RCC 7860 (cell line): Measurements from ENCODE around the gene ALK.
"Not testable (repeated sequence)": the region's sequence is repeated elsewhere in the genome, so short reads cannot be mapped to it uniquely, and the experiment has no call there.

ENCODE experiments used
- DNase-seq: peaks from one replicate; pipeline ENCODE4 v3.0.0-alpha.2; 2015; ENCODE audit warnings: low spot score
- FAIRE-seq: peaks from 2 replicates; lab custom pipeline; 2012; peaks lifted over from hg19 to GRCh38; lab: Jason Lieb, UNC

Gene ALK

DNA sequence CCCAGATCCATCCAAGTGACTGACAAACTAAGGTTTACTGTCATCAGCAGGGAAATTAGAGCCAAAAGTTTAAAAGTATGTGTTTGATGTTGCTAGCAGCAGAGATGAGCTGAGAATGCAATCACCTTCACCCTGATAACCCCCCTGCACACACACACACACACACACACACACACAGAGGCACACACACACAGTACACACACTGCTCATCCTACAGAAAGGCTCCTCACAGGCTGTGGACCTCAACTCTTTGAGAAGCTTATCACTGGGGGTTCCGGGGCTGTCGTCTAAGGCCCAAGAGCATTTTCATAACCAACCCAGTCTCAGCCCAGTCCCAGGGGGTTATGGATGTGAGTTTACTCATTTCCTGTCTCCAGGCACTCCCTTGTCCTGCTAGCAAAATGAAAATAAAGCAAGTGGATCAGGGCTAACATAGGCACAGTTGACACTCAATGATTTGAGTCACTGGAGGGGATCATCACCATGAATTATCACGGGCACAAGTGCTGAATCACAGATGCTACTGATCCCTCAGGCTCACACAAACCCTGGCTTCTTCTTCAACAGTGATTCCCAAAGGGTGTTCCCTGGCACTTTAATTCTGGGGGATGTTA is 76.6 kb downstream of the ALK start:
- FAIRE-seq (no peak), DNase-seq (peak; percentile 9)

DNA sequence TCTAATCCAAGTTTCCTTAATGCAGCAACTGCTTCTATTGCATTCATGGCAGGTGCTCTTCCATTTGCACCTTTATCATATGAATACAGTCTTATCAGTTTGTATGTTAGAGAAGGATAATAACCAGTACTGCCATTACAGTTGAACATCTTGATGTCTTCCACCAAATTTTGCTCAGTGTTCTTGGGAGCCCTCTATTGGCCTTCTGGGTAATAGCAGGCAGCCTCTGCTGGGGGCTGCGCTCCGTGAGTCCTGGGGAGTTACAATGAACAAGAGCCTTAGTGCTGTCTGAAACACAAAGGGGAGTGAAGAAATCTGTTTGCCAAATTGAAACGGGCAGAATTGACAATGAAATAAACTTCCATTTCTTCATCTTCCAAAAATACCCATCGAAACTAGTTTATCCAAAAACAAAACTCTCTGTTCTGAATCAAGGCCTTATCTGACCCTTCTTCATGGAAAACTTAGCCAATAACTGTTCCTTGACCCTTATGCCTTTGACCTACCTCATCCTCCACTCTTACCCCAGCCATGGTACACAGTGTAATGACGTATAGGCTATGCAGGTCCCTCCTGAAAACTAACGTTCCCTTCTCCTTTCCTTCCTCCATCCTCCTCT is 79.9 kb downstream of the ALK start:
- no peak for FAIRE-seq
- peak; percentile 27 for DNase-seq

DNA sequence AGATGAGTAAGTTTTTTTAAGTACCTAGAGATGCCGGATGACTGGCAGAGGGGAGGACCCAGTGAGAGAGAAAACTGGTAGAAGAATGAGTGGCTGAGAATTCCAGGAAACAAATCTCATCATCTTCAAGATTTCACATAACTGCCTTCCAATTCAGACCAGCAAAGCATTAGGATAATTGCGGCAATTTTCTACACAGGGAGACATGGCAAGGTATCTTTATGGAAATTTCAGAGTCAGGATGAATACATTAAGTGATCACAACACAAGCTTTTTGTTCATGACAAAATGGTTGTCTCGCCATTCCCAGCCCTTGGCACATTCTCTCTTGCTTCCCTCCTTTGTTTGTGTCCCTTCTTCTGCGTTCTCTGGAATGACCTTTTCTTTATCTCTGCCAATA is 82.1 kb downstream of the ALK start:
- DNase-seq (no peak), FAIRE-seq (no peak)

DNA sequence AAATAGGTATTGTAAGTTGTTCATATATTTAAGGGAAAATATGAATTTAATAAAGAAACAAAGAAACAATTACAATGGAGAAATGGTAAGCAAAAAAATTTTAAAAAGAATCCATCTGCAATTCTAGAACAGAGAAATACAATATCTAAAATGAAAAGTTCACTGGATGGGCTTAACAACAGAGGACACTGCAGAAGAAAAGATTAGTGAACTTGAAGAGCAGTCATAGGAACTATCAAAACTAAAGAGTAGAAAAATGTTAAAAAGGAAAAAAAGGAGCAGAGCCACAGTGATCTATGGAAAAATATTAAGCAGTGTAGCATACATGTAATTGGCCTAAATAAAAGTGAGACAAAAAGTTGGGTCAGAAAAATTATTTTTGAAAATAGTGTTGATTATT is 83.5 kb downstream of the ALK start:
- FAIRE-seq: no peak

DNA sequence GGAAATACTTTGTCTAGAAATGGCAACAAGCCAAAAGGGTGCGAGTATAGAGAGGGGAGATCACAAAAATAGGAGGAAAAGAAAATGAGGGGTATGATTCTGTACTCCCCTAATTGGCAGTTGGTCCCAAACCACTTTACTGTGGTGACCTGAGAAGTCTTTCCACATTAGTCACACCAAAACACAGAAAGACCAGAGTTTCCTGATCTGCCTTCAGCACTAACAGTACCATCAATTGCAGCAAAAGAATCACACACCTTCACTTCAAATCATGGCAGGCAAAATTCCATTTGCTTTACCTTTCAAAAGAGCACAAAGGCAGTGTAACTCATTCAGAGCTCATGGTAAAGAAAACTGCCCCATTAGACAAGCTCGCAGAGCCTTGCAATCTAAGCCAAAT is 86.8 kb downstream of the ALK start:
- FAIRE-seq (no peak), DNase-seq (no peak)

More for the DNA sequence above, 83.5 kb downstream of the ALK start:
- DNase-seq: no peak

DNA sequence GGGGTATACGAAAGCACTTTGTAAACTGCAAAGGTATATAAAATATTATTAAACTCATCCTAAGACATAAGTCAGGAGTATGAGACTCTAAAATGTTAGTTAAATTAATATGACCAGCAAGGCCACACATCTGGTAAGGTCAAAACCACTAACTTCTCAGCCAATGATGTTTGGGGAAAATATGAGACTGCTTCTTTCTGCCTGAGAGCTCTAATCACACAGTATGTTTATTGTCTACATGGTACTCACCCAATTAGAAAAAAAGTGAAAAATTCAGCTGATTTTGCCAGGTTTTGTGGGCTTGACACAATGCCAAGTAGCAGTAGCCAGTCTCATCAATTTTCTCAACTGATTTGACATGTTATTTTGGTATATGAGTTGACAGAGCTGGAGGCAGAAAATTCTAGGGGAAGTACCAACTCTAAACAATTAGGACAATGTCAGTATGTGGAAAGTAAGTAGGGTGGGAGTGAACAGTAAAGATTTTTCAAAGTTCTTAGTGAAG is 87.3 kb downstream of the ALK start:
- no peak for FAIRE-seq
- no peak for DNase-seq

DNA sequence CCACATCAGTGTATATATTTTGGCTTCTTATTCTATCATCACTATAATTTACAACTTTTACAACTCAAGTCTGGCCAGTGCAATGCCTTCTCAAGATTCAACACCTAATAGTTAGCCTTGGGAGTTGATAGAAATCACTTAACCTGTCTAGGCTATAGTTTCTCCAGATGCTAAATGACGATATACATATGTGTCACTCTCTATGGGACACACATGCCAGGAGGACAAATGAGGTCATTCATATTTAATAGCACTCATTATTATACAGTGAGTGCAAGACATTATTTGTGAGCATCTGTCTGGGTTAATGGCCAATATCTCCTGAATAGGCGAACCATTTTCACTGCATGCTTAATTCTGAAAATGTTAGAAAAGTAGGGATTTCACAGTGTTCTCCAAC is 89.8 kb downstream of the ALK start:
- DNase-seq (no peak), FAIRE-seq (no peak)

DNA sequence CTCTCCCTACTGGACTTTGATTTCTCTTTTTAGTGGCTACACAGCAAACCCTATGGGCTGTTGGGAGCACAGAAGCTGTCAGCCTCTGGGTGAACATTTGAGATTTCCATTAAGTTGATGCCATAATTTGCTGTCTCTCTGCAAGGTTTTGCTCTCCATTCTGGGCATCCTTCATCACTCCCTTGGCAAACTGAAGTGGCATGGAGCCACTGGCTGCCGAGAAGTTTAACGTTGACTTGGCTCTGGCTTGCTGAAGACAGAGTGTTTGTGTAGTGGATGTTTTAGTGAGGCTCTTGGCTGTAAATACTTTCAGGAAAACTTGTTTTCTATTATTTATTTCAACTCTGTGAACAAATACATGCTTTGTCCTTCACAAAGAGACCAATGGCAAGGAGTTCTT is 91.5 kb downstream of the ALK start:
- no peak for FAIRE-seq
- DNase-seq: no peak

DNA sequence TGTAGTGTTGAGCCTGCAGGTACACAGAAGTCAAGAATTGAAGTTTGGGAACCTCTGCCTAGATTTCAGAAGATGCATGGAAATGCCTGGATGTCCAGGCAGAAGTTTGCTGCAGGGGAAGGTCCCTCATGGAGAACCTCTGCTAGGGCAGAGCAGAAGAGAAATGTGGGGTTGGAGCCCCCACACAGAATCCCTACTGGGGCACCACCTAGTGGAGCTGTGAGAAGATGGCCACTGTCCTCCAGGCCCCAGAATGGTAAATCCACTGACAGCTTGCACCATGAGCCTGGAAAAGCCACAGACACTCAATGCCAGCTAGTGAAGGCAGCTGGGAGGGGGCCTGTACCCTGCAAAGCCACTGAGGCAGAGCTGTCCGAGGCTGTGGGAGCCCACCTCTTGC is 97.2 kb downstream of the ALK start:
- not testable (repeated sequence) for FAIRE-seq

DNA sequence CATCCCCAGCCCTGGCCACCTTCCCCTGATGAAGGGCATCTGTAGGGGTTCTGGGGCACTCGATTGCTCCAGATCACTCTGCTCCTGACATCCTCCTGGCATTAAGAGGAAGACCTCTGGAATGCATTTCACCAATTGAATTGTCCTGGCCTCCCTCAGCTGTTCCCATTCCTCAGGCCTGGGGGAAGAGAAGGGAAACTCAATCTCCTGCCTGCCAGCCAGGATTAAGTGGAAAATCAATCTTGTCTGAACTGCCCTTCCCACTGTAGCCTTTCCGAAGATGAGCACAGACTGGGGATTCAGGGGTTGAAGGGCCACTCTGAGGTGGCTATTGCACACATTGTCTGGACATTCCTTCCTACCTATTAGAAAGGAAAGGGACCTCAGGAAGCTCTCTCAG is 99.8 kb downstream of the ALK start:
- FAIRE-seq: no peak

More for the DNA sequence above, 97.2 kb downstream of the ALK start:
- not testable (repeated sequence) for DNase-seq

DNA sequence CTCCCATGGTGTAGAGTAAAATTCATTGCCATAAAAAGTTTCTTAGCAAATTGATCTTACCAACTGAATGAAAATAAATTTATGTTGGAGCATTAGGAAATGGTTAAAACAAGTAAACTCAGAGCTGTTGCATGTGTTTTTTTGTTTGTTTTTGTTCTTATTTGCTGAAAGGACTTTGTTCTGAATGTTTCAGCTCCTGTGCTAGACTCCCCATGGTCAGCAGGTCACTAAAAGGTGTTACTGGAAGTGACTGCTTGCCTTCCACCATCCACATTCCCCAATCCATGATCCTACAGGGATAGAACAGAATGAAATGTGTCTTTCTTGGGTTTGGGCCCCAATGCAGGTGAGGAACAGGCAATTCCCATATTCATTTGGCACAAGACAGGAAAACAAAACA is 101.8 kb downstream of the ALK start:
- no peak for DNase-seq
- FAIRE-seq: no peak

More for the DNA sequence above, 99.8 kb downstream of the ALK start:
- no peak for DNase-seq

DNA sequence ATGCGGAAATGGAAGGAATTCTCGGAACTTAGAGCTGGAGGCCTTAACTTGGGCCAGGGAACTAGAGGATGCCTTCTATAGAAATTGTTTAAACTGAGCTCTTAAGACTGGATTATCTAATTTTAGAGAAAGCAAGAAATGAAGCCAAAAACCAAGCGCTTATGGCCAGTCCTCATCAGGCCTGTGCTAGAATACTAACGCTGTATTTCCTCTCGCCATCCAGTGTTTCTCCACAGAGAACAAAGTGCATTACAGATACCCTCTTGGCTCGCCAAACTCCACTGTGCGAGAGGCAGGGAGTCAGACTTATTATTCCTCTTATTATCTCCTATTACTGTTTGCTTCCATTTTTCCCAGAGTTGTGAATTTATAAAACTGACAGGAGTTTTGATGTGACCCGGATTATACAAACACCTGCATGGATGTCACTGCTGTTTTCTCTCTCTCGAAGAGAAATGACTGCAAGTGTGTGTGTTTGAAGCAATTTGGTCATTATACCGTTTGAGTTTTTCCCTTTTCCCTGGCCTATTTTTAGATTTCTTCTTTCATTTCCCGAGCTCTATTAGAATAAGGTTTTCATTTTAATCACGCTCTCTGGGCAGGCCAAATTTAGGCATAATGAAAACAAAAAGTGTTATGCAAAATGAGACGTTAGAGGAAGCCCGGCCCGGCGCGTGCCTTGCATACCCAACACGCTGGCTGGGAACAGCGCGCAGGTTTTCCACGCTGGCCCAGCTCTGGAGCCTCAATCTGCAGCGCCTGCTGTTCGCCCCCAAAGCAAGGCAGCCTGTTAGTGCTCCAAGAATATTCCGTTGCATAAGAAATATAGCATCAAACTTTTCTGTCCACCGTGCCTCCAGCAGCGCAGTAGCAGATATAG is 103.3 kb downstream of the ALK start:
- DNase-seq (no peak), FAIRE-seq (no peak)

DNA sequence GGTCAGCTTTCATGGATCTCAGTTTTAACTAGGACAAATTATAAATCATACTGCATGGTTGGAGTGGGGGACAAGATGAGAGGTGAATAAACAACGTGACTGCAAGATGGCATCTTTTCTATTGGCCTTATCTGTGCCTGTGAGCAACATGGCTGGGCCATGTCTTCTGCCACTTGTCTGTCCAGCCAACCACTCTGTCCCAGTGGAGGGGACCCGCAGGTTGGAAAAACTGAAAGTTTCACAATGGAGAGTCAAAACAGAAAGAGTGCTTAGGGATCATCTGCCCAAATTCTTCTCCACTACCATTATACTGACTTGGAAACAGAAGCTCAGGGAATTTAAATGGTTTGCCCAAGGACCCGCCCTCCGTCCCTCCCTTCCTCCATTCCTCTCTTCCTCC is 104.1 kb downstream of the ALK start:
- DNase-seq (no peak), FAIRE-seq (no peak)

DNA sequence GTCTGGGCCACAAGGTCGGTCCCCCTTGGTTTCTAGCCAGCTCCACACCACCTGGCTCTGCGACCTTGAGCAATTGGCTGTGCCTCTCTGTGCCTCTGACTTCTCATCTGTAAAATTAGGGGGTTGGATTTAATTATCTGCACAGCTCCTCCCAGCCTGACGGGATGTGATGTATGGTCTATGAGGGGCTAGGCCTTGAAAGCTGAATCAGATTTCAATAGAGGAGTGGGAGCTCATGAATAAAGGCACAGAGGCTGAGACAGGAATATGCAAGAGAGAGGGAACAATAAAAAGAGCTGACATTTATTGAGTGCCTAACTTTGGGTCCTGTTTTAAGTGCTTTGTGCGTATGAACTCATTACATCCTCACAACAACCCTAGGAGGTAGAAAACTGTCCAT is 104.7 kb downstream of the ALK start:
- DNase-seq (no peak), FAIRE-seq (no peak)

DNA sequence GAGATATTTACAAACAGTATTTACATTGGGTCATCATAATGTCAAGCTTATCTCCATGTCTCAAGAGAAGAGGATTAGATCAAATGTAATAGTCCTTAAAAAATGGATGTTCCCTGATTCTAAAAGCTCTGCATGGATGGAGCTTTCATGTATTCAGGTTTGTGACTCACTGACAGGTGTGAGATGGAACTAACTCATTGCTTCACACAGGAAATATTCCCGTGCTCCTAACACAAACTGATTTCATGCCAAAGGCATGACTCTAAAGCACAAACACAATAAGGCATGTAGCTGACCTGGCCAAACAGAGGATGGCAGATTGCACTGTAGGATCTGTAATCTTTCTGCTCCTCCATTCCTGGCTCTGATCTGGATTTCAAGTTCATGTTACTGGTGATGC is 110.0 kb downstream of the ALK start:
- DNase-seq (no peak), FAIRE-seq (no peak)

DNA sequence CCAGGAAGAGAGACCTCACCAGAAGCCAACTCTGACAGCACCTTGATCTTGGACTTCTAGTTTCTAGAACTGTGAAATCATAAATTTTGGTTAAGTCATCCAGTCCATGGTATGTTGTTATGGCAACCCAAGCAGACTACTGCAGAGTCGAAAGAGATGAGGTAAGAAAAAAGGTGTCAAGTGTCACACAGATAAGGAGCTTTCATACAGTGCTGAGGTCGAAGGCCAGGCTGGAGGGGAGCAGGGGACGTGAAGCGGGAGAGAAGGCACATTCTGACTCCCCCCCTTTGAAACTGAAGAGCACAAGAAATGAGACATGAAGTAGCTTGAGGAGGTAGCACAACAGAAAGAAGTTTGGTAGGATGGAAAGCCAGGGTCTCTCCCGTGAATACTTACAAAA is 110.4 kb downstream of the ALK start:
- DNase-seq: no peak

DNA sequence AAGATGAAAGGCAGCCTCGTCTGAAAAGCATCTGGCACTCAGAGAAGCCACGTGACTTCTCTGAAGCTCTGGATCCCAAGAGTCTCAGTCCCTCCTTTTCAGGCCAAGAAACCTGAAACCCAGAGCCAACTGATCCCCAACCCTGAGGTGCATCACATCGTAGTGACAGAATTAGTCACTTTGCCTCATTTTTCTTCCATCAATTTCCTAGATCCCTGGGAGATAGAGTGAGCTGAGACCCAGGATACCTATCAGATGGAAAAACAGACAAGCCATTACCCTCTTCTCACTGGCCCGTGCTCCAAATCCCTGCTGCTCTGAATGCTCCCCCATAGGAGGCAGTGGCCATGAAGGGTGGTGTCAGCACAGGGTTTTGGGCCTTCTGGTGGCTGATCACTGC is 113.1 kb downstream of the ALK start:
- no peak for DNase-seq

More for the DNA sequence above, 110.4 kb downstream of the ALK start:
- FAIRE-seq: no peak

DNA sequence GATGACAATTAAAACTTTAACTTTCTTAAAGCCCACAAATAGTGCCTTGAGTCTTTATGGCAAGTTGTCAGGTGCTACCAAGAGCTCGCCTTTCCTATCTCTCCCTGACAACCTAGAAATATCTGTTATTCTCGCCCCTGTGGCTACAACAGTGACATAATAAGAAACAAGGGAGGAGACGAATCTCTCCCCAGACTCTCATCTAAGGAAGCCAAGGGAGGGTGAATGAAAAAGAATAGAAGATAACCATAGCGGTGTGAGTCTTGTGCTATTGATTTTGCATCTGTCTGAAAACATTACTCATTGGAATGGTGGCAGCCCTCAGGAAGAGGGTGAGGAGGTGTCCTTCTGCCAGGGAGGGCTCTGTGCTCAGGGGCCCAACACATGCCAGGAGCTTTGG is 114.3 kb downstream of the ALK start:
- no peak for FAIRE-seq
- DNase-seq: no peak

More for the DNA sequence above, 113.1 kb downstream of the ALK start:
- FAIRE-seq: no peak

DNA sequence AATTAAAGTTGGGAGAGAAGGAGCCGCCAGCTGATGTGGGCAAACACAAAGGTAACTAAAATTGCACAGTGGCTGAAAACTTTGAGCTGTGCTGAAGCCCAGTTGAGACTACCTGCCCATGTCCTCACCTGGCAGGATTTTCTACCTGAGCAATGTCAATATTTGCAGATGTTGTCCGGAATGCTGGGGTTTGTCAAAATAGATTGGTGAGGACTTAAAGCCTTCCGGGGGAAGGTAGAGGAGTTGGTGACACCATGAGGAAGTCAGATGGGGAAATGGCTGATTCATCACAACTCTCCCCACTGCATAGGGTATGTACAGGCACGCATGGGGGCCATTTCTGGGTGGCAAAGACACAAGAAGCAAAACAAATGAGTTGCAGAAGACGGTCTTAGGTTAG is 114.9 kb downstream of the ALK start:
- no peak for FAIRE-seq

DNA sequence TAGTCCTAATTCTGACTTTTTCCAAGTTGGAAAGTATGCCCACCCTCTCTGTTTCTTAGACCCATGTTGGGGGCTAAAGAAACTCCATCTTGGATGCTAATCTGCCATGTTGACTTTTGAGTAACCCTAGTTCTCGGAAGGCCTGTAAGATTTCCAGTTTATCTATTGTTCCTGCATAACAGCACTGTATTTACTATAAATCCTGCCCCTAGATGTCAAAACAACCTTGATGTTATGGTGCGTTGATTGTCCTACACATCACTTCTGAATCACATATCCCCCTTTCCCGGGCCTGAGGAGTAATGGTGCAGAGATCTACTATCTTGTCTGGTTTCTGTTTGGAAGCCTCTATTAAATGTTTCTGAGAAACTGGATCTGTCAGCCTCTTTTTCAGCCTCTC is 116.7 kb downstream of the ALK start:
- FAIRE-seq: no peak

More for the DNA sequence above, 114.9 kb downstream of the ALK start:
- DNase-seq: no peak

DNA sequence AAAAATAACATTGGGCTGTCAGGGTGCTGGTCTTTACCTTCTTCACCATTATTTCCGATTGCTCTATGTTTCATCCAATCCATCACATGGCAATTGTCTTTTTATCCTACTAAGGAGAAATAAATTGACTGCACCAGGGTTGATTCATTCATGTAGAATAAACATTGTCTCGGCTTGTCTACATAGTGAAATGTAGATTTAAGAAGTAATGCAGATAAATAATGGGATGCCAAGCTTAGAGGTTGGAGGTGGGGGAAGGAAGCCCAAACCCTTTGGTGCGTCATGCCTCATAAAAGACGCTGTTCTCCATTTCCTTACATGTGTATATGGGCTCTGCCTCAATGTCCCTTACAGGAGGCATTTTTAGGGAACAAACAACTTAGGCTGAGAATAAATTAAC is 117.8 kb downstream of the ALK start:
- DNase-seq: no peak

More for the DNA sequence above, 116.7 kb downstream of the ALK start:
- no peak for DNase-seq

DNA sequence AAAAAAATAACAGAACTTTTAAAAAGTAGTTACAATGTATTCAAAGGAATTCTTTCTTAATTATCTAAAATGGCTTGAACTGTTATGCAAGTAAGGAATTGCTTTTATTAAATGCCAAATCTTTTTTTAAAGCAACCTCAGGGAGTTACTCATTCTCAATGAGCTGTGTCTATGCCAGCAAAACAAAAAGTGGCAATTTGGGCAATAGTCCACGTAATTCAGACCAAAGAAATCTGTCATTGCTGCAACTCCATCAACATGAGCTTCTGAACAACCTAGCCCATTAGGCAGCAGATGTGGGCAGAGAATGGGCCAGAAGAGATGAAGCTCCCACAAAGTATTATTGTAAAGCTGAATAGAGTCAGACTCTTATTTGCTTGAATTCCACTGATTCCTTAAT is 118.4 kb downstream of the ALK start:
- DNase-seq (no peak), FAIRE-seq (no peak)

More for the DNA sequence above, 117.8 kb downstream of the ALK start:
- FAIRE-seq: no peak
